CD4-positive, alpha-beta T cell treated with Interleukin-17A for 4 hours (primary cell): ENCODE results near the gene OR9Q1.
"Not testable (repeated sequence)": the region's sequence is repeated elsewhere in the genome, so short reads cannot be mapped to it uniquely, and the experiment has no call there.

Experiments used
- DNase-seq: peaks from one replicate; pipeline ENCODE4 v3.0.0-alpha.2; 2020; ENCODE audit warnings: mixed read lengths

Gene OR9Q1

DNA sequence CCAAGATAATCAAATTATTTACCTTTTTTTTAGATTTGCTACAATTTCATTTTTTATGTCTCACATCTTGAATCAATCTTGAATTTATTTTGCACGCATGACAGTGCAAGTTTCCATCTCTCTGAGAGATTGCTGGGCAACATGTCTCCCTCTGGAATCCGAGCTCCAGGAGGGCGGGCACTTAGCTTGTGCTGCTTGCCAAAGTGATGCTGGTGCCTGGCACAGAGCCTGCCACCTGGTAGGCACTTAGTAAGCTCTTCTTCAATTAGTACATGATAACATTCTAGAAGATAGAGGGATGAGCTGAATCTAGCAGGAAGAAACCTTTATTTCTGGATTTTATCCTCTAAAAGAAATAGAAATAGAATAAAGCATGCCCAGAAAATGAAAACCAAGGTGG is 129.1 kb downstream of the OR9Q1 start:
- no peak for DNase-seq

DNA sequence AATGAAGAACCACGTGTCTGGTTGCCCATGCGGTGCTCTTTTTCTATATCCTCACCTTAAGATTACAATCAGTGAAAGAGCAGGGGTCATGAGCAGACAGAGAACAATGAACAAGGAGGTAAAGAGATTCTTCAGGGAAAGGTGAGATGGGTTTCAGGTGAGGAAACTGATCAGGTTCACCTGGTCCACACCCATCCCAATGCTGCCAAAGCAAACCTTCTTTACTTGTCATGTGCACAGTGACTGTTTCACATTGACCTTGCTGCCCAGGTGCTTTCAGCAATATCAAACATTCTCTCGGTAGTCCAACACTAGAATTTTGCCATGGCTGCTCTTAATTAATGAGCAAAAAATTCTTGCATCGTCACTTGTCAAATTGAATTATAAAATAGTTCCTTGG is 140.7 kb downstream of the OR9Q1 start:
- no peak for DNase-seq

DNA sequence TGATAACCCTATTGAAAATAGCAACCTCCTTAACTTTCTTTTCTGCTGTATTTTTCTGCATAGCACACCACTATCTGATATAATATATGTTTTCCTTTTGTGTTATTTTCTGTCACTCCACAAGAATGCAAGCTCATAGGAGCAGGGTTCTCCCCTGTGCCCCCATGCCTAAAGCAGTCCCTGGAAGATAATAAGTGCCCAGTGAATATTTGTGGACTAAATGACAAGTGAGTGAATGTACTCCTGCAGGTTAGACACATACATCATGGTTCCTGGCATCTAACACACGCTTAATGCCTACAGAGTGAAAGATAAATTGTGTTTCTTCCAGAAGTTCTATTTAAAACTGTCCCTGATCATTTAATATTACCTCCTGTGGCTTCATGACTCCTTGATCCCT is 141.3 kb downstream of the OR9Q1 start:
- DNase-seq, result no peak

DNA sequence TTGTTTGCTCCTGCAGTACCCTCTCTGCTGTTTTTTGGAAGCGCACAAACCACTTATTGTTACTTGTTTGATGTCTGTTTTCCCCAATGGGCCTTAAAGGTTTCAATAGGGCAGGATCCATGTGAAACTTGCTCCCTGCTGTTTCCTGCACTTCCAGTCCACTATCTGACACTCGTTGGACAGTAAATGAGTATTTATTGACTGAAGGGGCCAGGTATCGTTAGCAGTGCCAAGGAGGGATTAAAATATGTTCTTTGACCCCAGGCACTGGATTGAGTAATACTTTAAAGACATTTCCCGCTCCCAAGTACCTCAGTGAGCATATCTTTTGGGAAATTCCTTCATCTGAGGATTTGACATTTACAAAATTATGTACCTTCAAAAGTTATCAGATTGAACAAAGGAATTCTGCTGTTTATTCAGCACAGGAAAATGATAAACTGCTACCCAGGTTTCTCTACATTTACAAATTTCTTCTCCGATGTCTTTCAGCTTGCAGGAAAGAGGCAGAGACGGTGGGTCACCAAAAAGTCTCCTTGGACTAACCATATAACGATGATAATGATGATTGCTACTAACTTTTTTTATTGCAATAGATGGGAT is 141.9 kb downstream of the OR9Q1 start:
- DNase-seq, result no peak

DNA sequence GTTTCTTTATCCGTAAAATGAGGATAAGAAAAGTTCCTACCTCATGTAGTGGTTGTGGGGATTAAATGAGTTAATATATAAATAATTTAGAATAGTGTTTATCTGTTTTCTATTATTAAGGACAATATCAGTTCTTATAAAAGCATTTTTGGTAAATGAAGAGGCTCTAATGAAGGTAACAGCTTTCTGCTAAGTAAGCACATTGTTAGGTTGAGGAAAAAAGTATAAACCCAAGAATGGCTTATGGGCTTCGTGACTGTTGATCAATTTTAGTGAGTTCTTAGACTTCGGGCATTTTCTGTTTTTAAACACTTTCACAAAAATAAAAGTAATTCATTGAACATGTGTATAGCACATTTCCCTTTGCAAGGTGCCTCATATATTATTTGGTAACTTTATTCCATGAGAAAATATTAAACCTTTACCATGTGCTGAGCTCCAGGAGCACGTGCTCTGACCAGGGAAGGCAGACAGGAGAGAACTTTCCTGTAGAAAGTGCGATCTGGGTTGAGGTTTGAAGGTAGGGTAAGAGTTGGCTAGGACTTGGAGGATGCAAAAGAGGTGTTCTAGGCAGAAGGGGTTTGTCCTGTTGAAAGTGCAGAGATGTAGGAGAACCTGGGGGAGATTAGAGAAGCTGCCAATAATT is 153.9 kb downstream of the OR9Q1 start:
- no peak for DNase-seq

DNA sequence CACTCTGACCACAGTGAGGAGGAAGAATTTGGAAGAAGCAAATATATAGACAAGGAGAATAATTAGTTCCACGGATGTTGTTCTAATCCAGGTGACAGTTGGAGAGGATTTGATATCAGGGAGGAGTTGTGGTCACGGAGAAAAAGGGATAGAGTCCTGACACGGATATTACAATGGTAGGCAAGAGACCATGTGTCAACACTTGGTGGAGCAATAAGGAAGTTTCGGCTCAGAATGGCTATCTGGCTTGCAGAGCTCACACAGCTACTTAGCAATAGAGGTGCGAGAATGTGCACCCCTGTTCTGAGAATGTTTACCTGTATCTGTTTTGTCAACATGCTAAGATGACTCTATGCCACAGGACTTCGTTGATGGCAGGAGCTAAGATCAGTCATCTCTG is 154.8 kb downstream of the OR9Q1 start:
- no peak for DNase-seq

DNA sequence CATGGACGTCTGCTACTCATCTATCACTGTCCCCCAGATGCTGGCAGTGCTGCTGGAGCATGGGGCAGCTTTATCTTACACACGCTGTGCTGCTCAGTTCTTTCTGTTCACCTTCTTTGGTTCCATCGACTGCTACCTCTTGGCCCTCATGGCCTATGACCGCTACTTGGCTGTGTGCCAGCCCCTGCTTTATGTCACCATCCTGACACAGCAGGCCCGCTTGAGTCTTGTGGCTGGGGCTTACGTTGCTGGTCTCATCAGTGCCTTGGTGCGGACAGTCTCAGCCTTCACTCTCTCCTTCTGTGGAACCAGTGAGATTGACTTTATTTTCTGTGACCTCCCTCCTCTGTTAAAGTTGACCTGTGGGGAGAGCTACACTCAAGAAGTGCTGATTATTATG is 156.0 kb downstream of the OR9Q1 start:
- no peak for DNase-seq

DNA sequence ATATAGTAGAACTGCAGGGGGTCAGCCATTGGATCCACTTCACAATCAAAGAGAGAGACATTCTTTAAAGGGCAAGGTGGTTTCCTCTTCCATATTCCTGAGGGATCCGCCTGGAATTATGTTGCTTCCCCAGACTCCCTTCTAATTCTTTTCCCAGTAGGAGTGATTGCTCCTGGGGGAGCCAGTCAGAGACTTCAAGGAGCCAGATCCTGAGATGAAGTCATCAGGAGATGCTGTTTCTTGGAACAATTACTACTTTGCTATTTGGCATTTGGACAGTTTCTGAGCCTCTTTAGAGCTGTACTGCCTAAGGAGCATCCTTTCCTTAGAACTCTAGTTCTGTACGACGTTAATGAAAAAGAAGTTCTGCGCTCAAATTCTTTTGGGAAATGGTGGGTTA is 163.3 kb downstream of the OR9Q1 start:
- no peak for DNase-seq

DNA sequence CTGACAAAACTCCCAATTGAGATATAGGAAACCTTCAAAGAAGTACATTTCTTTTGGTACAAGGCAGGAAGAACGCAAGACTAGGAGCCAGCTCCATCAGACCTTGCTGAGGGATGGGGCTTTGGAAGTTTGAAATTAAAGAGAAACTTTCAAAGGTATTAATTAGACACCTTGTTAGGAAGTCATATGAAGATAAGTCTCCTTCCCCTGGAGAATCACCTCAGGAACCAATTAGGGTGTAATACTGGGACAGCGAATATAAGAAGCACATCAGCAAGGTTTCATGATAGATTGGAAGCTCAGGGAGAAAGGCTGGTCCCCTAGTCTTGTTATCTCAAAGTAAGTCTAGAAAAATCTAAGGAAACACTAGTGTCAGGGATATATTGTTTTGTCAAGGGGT is 165.1 kb downstream of the OR9Q1 start, which contains the start of gene OR9Q2:
Gene OR9Q2, plus strand, starts transcription at position 301 of the 400 bp plus-strand sequence. CDS start 1,421 bp downstream, outside the sequence.
- DNase-seq, result no peak

DNA sequence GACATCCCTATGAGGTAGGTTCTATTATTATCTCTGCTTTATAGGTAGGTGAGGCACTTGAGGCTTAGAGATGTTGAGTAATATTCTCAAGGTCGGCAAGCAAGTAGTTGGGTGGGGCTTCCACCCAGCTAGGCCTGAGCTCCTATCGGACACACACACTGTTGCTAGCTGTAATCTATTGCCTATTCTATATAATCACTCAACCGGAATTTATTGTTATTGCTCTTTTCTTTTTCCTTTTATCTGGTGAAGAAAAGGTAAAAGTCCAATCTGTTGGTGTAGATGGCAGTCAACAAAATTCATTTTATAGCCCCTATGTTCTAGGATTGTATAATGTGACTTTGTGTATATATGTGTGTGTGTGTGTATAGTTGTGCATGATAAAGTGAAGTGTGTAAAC is 168.5 kb downstream of the OR9Q1 start:
- DNase-seq, result no peak

DNA sequence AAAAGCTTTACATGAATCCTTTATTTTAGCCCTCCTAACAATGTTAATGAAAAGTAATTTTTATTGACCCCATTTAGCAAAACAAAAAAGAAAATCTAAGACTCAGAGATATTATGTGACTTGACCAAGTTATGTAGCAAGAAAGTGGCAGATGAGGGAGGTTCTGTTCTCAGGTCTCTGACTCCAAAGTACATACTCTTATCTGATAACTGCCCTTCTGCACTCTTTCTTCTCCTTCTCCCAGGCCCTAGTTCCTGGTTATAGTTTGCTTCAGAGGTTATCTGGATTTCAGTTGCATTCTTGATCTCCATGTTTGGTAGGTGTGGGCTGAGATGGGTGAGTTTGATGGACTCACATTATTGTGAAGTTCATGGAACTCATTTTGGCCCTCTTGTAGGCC is 169.7 kb downstream of the OR9Q1 start:
- DNase-seq, result no peak

DNA sequence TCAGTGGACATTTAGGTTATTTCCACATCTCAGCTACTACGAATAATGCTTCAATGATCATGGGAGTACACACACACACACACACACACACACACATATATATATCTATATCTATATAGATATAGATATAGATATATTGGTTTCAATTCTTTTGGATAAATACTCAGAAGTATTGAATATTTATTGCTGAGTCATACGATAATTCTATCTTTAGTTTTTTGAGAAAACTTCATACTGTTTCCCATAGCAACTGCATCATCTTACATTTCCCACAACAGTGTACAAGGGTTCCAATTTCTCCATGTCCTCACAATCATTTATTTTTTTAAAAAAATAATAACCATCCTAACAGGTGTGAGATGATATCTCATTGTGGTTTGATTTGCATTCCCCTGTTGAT is 172.3 kb downstream of the OR9Q1 start:
- DNase-seq, result no peak

DNA sequence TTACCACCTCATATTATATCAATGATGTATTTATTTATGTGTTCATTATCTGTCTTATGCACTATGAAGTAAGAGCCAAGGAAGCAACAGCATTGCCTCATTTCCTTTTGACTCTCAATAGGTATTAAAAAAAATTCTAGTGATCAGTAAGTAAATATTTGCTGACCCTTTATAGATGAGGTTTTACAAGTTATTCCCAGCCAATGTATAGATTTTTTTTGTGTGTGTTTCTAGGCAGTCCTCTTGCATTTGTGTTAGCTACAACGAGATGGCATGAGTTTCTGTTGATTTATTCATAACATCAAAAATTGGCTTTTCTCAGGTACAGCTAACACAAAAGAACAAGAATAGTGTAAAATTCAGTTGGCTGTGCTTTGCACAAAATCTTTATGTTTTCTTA is 175.6 kb downstream of the OR9Q1 start:
- no peak for DNase-seq

DNA sequence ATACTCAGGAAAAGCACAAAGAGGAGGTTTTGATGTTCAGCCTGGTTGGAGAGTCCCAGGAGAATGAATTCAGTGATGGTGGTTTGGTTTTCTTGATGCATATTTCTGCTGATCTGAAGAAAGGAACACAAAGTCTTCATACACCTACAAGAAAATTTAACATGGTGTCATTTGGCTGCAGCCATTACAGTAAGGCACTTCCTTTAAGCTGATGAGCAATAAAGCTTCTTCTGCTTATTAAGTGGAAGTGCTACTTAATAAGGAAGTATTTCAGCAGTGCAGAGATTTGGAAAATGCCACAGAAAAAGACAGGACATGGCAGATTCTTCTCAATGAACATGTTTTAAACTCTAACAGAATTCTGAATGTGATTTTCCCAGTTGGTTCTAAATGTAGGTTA is 180.4 kb downstream of the OR9Q1 start, which contains the start of gene OR1S2:
Gene OR1S2, minus strand, starts transcription at position 101 of the 400 bp plus-strand sequence. Its CDS starts 0 bp downstream, at position 101.
- no peak for DNase-seq

DNA sequence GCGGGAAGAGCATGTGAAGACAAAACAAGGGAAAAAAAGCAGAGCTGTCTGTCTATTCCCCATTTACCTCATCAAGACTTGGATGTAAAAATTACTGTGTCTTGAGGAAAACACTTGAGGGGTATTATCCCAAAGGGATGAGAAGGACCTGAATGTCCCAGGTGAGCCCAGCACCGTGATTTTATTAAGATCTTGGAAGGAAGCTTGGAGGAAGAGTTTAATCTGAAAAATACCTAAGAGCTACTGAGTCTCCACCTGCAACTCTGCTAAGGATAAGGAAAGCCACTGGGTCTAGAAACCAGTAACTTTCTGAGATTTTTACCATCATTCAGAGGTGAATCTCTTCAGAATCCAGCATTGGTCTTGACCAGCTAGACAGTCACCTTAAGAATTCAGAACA is 188.7 kb downstream of the OR9Q1 start, which contains the start of gene OR1S1:
Gene OR1S1, plus strand, starts transcription at position 301 of the 400 bp plus-strand sequence.
- not testable (repeated sequence) for DNase-seq

DNA sequence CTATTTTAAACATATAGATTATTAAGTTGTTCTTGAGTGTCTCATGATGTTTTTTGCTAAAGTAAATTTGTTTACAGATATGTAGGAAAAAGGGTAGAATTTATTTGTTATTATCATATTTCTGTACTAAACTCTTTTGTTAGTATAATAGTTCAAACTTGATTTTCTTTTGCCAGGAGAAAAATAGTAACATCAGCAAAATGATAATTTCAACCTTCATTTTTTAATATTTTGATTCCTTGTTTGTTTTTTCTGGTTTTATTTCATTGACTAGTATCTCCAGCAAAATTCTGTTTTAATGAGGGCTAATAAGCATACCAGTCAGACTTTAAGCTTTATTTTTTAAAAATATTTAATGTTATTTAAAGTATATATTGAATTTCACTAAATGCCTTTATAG is 192.8 kb downstream of the OR9Q1 start:
- no peak for DNase-seq

DNA sequence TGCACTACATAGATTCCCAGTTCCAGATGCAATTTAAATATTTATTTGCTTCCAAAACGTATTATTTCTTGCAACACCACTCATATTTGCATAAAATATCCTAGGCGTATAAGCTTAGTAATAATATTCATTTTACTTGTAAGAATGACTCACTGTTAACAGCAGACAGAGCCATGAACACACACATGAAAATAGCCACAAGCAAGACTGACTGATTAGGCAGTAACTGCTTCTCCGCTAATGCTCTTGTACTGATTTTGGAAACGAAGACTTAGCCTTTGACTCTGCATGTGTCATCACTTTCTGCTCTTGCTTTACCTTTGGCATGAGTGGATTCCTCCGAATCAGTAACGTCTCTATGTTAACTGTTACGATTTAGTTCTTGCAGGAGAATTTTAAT is 199.0 kb downstream of the OR9Q1 start:
- no peak for DNase-seq

DNA sequence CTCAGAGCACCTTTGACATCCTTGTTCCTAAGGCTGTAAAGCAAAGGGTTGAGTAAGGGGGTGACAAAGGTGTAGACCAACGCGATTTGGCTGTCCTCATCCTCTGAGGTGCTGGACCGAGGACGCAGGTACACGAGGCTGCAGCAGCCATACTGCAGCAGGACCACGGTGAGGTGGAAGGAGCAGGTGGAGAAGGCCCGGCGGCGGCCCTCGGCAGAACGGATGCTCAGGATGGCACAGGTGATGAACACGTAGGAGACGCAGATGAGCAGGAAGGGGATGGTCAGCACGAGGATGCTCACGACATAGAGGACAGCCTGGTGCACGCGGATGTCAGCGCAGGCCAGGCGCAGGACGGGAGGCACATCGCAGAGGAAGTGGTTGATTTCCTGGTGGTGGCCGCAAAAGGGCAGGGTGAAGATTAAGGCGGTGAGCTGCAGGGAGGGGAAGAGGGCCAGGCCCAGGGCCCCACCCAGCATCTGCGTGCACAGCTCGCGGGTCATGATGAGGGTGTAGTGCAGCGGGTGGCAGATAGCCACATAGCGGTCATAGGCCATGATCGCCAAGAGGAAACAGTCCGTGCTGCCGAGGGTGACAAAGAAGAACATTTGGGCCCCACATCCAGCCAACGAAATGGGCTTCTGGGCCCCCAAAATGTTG is 204.4 kb downstream of the OR9Q1 start:
- no peak for DNase-seq
